CD4-positive, alpha-beta T cell (primary cell): ENCODE data around the gene PIGZ. TPM values are rescaled to one million over a fixed set of nuclear protein-coding genes. Genes with fewer than 3 reads are reported as not detected.

ENCODE experiments used
- ATAC-seq: fragments of 200-7000 bp; cut with Tn5 transposase; one replicate; pipeline ENCODE4 v1.10.0; 2022; ENCODE audit warnings: mild to moderate bottlenecking; ENCODE audit not compliant: poor library complexity
- CTCF ChIA-PET: fragments of 350-600 bp; sonication (Branson Sonifier 250); formaldehyde crosslinking; loops from one replicate; lab custom pipeline; 2021; ENCODE audit warnings: antibody characterized with exemption, inconsistent platforms; lab: Charles Lee
- POLR2A ChIA-PET: fragments of 350-600 bp; sonication (Branson Sonifier 250); formaldehyde crosslinking; loops from one replicate; lab custom pipeline; 2021; ENCODE audit warnings: antibody characterized with exemption, inconsistent platforms; lab: Charles Lee
- DNase-seq, 14 experiments: peaks; one replicate each; pipeline ENCODE4 v3.0.0-alpha.2; 2013 to 2020; ENCODE audit warnings: mixed read lengths in 2 of 14
- H3K27ac ChIP-seq, 2 donors: one replicate each; pipeline versions ENCODE4 v1.5.1 to v1.7.0; 2013; ENCODE audit warnings: low read length in 2 of 2, low read depth in 1 of 2, mild to moderate bottlenecking in 1 of 2
- H3K27me3 ChIP-seq, 2 experiments: 1 replicate in 1 of 2; 2 replicates in 1 of 2; pipeline versions ENCODE4 v1.6.1 to v1.7.0; 2013; ENCODE audit warnings: low read length in 2 of 2, control low read depth in 1 of 2, mild to moderate bottlenecking in 1 of 2, moderate library complexity in 1 of 2; ENCODE audit not compliant: insufficient read depth in 2 of 2, control insufficient read depth in 1 of 2
- H3K36me3 ChIP-seq: one replicate; pipeline ENCODE4 v1.6.1; 2013; ENCODE audit warnings: low read length, control low read depth; ENCODE audit not compliant: insufficient read depth
- H3K4me1 ChIP-seq: one replicate; pipeline ENCODE4 v1.6.1; 2013; ENCODE audit warnings: low read length, control low read depth; ENCODE audit not compliant: insufficient read depth
- H3K4me3 ChIP-seq: one replicate; pipeline ENCODE4 v1.5.1; 2013; ENCODE audit warnings: mild to moderate bottlenecking, low read length, moderate library complexity
- H3K9me3 ChIP-seq, 2 experiments: 1 replicate in 1 of 2; 2 replicates in 1 of 2; pipeline versions ENCODE4 v1.6.1 to v1.7.0; 2013; ENCODE audit warnings: low read length in 2 of 2, mild to moderate bottlenecking in 2 of 2, control low read depth in 1 of 2, moderate library complexity in 1 of 2; ENCODE audit not compliant: control insufficient read depth in 1 of 2, insufficient read depth in 1 of 2
- H3K27ac Mint-ChIP-seq: one replicate; pipeline ENCODE4 v1.8.0; 2020; ENCODE audit warnings: mixed read lengths
- H3K27me3 Mint-ChIP-seq: one replicate; pipeline ENCODE4 v1.8.0; 2021; ENCODE audit warnings: mixed read lengths
- H3K36me3 Mint-ChIP-seq: one replicate; pipeline ENCODE4 v1.8.0; 2021; ENCODE audit warnings: low read depth, mixed read lengths
- H3K4me1 Mint-ChIP-seq: one replicate; pipeline ENCODE4 v1.8.0; 2021; ENCODE audit warnings: low read depth, mixed read lengths
- H3K4me3 Mint-ChIP-seq: one replicate; pipeline ENCODE4 v1.8.0; 2020; ENCODE audit warnings: mild to moderate bottlenecking, mixed read lengths
- H3K9me3 Mint-ChIP-seq: one replicate; pipeline ENCODE4 v1.8.0; 2020; ENCODE audit warnings: mixed read lengths
- intact Hi-C, 2 experiments: fragments of 100-400 bp; cut with DNase I in 1 of 2; cut with micrococcal nuclease in 1 of 2; formaldehyde crosslinking; loops; one replicate each; pipeline versions ENCODE4 v1.15.1 to v1.9.0; 2023 to 2025; cut with DNase I, micrococcal nuclease
- total RNA-seq, 174 experiments: library from RNA in 2 of 174; stranded (reverse) in 2 of 174; gene quantifications; one replicate each; pipeline ENCODE4 v1.2.3 and lab custom pipeline; 2021 to 2026
- TF ChIP-seq, protein P1 (sequence below): fragments of 200-600 bp; IDR thresholded peaks from one replicate; pipeline ENCODE4 v1.8.0; 2022; ENCODE audit warnings: antibody characterized with exemption, mild to moderate bottlenecking

Gene PIGZ
- total RNA-seq, 2 experiments from 2014 or later = 0.33 to 0.61 TPM

DNA sequence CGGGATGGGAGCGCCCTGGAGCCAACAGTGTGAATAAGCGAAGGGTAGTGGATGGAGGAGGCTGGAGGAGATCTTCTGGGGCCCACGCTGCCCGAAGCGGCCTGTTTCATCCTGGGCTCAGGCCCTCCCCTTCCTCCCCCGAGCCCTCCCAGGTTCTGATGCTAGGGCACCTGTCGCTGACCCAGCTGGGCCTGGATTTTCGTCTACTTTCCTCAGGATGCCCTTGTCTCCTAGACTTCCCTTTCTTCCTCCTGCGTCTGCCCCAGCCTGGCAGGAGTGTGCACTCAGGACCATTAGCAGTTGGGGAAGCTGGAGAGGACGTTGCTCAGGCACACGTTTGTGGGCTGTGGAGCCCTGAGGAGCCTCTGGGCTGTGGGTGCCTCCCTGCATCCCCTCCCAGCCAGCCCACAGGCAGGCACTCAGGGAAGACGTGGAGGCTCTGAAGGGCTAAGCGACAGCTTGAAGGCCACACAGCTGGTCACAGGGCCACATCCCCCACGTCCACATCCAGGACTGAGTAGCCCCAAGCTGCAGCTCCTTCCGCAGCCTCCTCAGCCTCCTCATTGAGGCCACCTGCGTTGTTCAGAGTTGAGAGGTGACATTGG lies 23.9 kb upstream of the PIGZ start:
- Mint-ChIP-seq H3K27me3 (no peaks in the 10 kb centered on the region), H3K4me3 (no peak overlapping the region), H3K36me3 (no peaks in the 10 kb centered on the region), H3K27ac (no peak overlapping the region), H3K4me1 (no peaks in the 10 kb centered on the region), H3K9me3 (no peaks in the 10 kb centered on the region)
- no peaks in the 10 kb centered on the region for H3K9me3 ChIP-seq
- no peak overlapping the region for H3K4me3 ChIP-seq
- intact Hi-C loops = no loop called here
- H3K27ac ChIP-seq = no peak overlapping the region
- H3K36me3 ChIP-seq = no peaks in the 10 kb centered on the region
- TF ChIP-seq, protein P1, sequence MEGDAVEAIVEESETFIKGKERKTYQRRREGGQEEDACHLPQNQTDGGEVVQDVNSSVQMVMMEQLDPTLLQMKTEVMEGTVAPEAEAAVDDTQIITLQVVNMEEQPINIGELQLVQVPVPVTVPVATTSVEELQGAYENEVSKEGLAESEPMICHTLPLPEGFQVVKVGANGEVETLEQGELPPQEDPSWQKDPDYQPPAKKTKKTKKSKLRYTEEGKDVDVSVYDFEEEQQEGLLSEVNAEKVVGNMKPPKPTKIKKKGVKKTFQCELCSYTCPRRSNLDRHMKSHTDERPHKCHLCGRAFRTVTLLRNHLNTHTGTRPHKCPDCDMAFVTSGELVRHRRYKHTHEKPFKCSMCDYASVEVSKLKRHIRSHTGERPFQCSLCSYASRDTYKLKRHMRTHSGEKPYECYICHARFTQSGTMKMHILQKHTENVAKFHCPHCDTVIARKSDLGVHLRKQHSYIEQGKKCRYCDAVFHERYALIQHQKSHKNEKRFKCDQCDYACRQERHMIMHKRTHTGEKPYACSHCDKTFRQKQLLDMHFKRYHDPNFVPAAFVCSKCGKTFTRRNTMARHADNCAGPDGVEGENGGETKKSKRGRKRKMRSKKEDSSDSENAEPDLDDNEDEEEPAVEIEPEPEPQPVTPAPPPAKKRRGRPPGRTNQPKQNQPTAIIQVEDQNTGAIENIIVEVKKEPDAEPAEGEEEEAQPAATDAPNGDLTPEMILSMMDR = no peak
- POLR2A ChIA-PET = no interaction called here
- H3K4me1 ChIP-seq = no peaks in the 10 kb centered on the region
- CTCF ChIA-PET = no interaction called here
- H3K27me3 ChIP-seq = no peaks in the 10 kb centered on the region
- DNase-seq (no peak), ATAC-seq (no peak)

DNA sequence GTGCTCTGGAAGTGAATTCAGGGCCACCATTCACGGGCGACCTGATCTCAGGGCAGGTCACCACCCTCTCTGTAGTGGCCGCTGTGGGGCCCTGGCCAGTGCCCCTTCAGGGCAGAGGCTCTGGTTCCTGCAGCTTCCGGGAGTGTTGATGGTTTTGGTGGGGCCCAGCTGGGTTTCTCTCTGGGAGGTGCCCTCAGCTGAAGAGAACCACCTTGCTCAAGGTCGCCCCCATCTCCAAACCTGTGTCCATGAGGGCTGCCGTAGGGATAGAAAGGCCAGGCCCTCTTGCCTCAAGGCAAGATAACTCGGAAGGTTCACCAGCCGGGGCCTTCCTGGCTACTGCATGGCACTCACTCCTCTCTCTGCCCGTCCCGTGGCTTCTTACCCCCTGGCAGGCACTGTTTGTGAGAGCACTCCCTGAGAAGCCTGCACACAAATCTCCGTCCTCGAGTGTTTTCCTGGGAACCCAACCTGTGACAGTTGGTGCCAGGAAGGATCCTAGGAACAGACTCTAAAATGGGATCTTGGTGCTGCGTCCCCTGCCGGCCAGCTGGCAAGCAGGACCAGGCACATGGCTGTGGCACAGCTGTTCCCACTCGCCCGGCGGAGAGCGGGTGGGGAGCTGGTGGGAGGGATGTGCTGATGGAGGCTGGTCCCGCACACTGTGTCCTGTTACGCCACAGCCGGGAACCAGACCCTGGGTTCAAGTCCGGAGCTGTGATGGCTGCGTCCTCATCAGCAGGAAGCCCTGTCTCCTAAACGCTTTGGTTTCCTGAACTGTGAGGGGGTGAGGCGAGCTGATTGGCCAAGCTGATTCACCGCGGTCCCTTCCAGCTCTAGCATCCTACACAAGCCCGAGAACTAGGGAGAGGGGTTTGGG lies 23.2 kb upstream of the PIGZ start:
- H3K4me1 ChIP-seq = no peaks in the 10 kb centered on the region
- H3K27ac ChIP-seq = no peak overlapping the region
- H3K27me3 ChIP-seq = no peaks in the 10 kb centered on the region
- H3K9me3 Mint-ChIP-seq = no peaks in the 10 kb centered on the region
- no peak overlapping the region for H3K4me3 Mint-ChIP-seq
- no peaks in the 10 kb centered on the region for H3K36me3 ChIP-seq
- H3K27me3 Mint-ChIP-seq = no peaks in the 10 kb centered on the region
- DNase-seq = no peak
- ATAC-seq = no peak
- TF ChIP-seq, protein P1 = no peak
- ChIA-PET POLR2A (no interaction called here), CTCF (no interaction called here)
- intact Hi-C loops = no loop called here
- H3K4me1 Mint-ChIP-seq = no peaks in the 10 kb centered on the region
- no peaks in the 10 kb centered on the region for H3K9me3 ChIP-seq
- no peak overlapping the region for H3K4me3 ChIP-seq
- no peak overlapping the region for H3K27ac Mint-ChIP-seq
- no peaks in the 10 kb centered on the region for H3K36me3 Mint-ChIP-seq

DNA sequence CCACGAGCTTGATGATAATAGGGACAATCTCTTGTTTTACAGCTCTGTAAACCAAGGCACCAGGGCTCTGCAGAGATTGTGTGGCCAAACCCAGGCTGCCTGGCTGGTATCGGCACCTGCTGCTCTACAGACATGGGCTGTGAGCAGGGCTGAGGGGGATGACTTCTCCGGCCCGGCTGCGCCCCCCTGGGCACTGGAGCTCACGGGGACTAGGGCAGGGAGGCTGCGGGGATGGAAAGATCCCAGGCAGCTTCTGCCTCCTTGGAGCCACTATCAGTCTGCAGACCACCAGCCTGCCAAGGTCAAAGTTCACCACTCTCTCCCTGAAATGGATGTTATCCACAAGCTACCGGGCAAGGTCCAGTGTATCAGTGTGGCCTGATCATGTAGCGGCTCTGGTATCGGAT lies 22.0 kb upstream of the PIGZ start:
- CTCF ChIA-PET = no interaction called here
- Histone ChIP-seq H3K4me1 (no peaks in the 10 kb centered on the region), H3K27ac (no peak overlapping the region), H3K27me3 (no peaks in the 10 kb centered on the region), H3K4me3 (no peak overlapping the region), H3K9me3 (no peaks in the 10 kb centered on the region), H3K36me3 (no peaks in the 10 kb centered on the region)
- DNase-seq (no peak), ATAC-seq (no peak)
- H3K36me3 Mint-ChIP-seq = no peaks in the 10 kb centered on the region
- no peaks in the 10 kb centered on the region for H3K27me3 Mint-ChIP-seq
- H3K27ac Mint-ChIP-seq = no peak overlapping the region
- H3K4me3 Mint-ChIP-seq = no peak overlapping the region
- TF ChIP-seq, protein P1 = no peak
- H3K4me1 Mint-ChIP-seq = no peaks in the 10 kb centered on the region
- no peaks in the 10 kb centered on the region for H3K9me3 Mint-ChIP-seq
- POLR2A ChIA-PET = no interaction called here
- intact Hi-C loops = no loop called here
